ENCODE data around the gene EDNRA.

Gene EDNRA

GRCh38 chr4:147487616-147488015, 6.7 kb downstream of the EDNRA start:
- Mint-ChIP-seq H3K4me3 (no peak overlapping the region), H3K27ac (no peak overlapping the region), H3K36me3 (no peaks in the 10 kb centered on the region), H3K27me3 (no peaks in the 10 kb centered on the region), H3K4me1 (no peaks in the 10 kb centered on the region), H3K9me3 (no peaks in the 10 kb centered on the region)
- ATAC-seq, result no peak

- H3K27me3 Mint-ChIP-seq, result no peaks in the 10 kb centered on the region
- no peak overlapping the region for H3K27ac Mint-ChIP-seq
- no peaks in the 10 kb centered on the region for H3K9me3 Mint-ChIP-seq
- no peaks in the 10 kb centered on the region for H3K4me1 Mint-ChIP-seq
- no peak overlapping the region for H3K4me3 Mint-ChIP-seq
- ATAC-seq, result no peak
- H3K36me3 Mint-ChIP-seq, result no peaks in the 10 kb centered on the region
These were observed 7.7 kb downstream of the EDNRA start for GRCh38 chr4:147488556-147488955.

GRCh38 chr4:147491086-147491485, 10.2 kb downstream of the EDNRA start:
- no peak overlapping the region for H3K27ac Mint-ChIP-seq
- H3K4me1 Mint-ChIP-seq, result no peaks in the 10 kb centered on the region
- H3K4me3 Mint-ChIP-seq, result no peak overlapping the region
- H3K36me3 Mint-ChIP-seq, result no peaks in the 10 kb centered on the region
- peaks cover 4% of the 10 kb centered on the region for H3K9me3 Mint-ChIP-seq
- no peaks in the 10 kb centered on the region for H3K27me3 Mint-ChIP-seq
- ATAC-seq, result no peak

GRCh38 chr4:147492306-147492705, 11.4 kb downstream of the EDNRA start:
- Mint-ChIP-seq H3K4me3 (no peak overlapping the region), H3K27ac (no peak overlapping the region)

GRCh38 chr4:147492761-147493160, 11.9 kb downstream of the EDNRA start:
- Mint-ChIP-seq H3K4me3 (no peak overlapping the region), H3K27ac (no peak overlapping the region), H3K36me3 (no peaks in the 10 kb centered on the region), H3K9me3 (peaks cover 4% of the 10 kb centered on the region), H3K27me3 (no peaks in the 10 kb centered on the region), H3K4me1 (no peaks in the 10 kb centered on the region)
- ATAC-seq, result no peak

More at GRCh38 chr4:147492306-147492705, 11.4 kb downstream of the EDNRA start:
- Mint-ChIP-seq H3K27me3 (no peaks in the 10 kb centered on the region), H3K4me1 (no peaks in the 10 kb centered on the region), H3K9me3 (peaks cover 4% of the 10 kb centered on the region), H3K36me3 (no peaks in the 10 kb centered on the region)
- no peak for ATAC-seq

- no peaks in the 10 kb centered on the region for H3K27me3 Mint-ChIP-seq
These were observed 12.4 kb downstream of the EDNRA start for GRCh38 chr4:147493307-147493706.

GRCh38 chr4:147494301-147494700, 13.4 kb downstream of the EDNRA start:
- Mint-ChIP-seq H3K4me1 (no peaks in the 10 kb centered on the region), H3K9me3 (peaks cover 4% of the 10 kb centered on the region), H3K4me3 (no peak overlapping the region), H3K27me3 (no peaks in the 10 kb centered on the region), H3K36me3 (no peaks in the 10 kb centered on the region), H3K27ac (no peak overlapping the region)
- ATAC-seq, result peak; percentile 12

More at GRCh38 chr4:147493307-147493706, 12.4 kb downstream of the EDNRA start:
- Mint-ChIP-seq H3K36me3 (no peaks in the 10 kb centered on the region), H3K9me3 (peaks cover 4% of the 10 kb centered on the region), H3K4me1 (no peaks in the 10 kb centered on the region), H3K27ac (no peak overlapping the region), H3K4me3 (no peak overlapping the region)
- ATAC-seq, result no peak

- Mint-ChIP-seq H3K27ac (no peak overlapping the region), H3K4me3 (no peak overlapping the region), H3K27me3 (no peaks in the 10 kb centered on the region), H3K36me3 (no peaks in the 10 kb centered on the region), H3K9me3 (peaks cover 4% of the 10 kb centered on the region), H3K4me1 (no peaks in the 10 kb centered on the region)
- ATAC-seq, result no peak
These were observed 15.6 kb downstream of the EDNRA start for GRCh38 chr4:147496500-147496899.

- Mint-ChIP-seq H3K36me3 (no peaks in the 10 kb centered on the region), H3K4me3 (no peak overlapping the region), H3K27ac (no peak overlapping the region), H3K9me3 (peaks cover 4% of the 10 kb centered on the region), H3K27me3 (no peaks in the 10 kb centered on the region), H3K4me1 (no peaks in the 10 kb centered on the region)
- ATAC-seq, result no peak
These were observed 17.2 kb downstream of the EDNRA start for GRCh38 chr4:147498031-147498660.

- no peaks in the 10 kb centered on the region for H3K9me3 Mint-ChIP-seq
- H3K27me3 Mint-ChIP-seq, result peaks cover 11% of the 10 kb centered on the region
- no peaks in the 10 kb centered on the region for H3K4me1 Mint-ChIP-seq
- no peak for ATAC-seq
- H3K27ac Mint-ChIP-seq, result no peak overlapping the region
- no peak overlapping the region for H3K4me3 Mint-ChIP-seq
- no peaks in the 10 kb centered on the region for H3K36me3 Mint-ChIP-seq
These were observed 27.4 kb downstream of the EDNRA start for GRCh38 chr4:147508346-147508745.

GRCh38 chr4:147509386-147509785, 28.5 kb downstream of the EDNRA start:
- no peak for ATAC-seq
- Mint-ChIP-seq H3K27me3 (peaks cover 11% of the 10 kb centered on the region), H3K4me1 (no peaks in the 10 kb centered on the region), H3K4me3 (no peak overlapping the region), H3K36me3 (no peaks in the 10 kb centered on the region), H3K9me3 (no peaks in the 10 kb centered on the region), H3K27ac (no peak overlapping the region)

GRCh38 chr4:147510962-147511668, 30.2 kb downstream of the EDNRA start:
- H3K9me3 Mint-ChIP-seq, result no peaks in the 10 kb centered on the region
- H3K27ac Mint-ChIP-seq, result no peak overlapping the region
- H3K36me3 Mint-ChIP-seq, result no peaks in the 10 kb centered on the region
- no peaks in the 10 kb centered on the region for H3K4me1 Mint-ChIP-seq
- ATAC-seq, result no peak
- H3K4me3 Mint-ChIP-seq, result no peak overlapping the region
- H3K27me3 Mint-ChIP-seq, result peaks cover 11% of the 10 kb centered on the region

- ATAC-seq, result no peak
- Mint-ChIP-seq H3K36me3 (no peaks in the 10 kb centered on the region), H3K4me3 (no peak overlapping the region), H3K4me1 (no peaks in the 10 kb centered on the region), H3K27me3 (peaks cover 11% of the 10 kb centered on the region), H3K9me3 (no peaks in the 10 kb centered on the region), H3K27ac (no peak overlapping the region)
These were observed 32.2 kb downstream of the EDNRA start for GRCh38 chr4:147513091-147513490.

- H3K4me1 Mint-ChIP-seq, result no peaks in the 10 kb centered on the region
- peaks cover 11% of the 10 kb centered on the region for H3K27me3 Mint-ChIP-seq
- no peak for ATAC-seq
- H3K27ac Mint-ChIP-seq, result no peak overlapping the region
- no peaks in the 10 kb centered on the region for H3K9me3 Mint-ChIP-seq
- H3K36me3 Mint-ChIP-seq, result no peaks in the 10 kb centered on the region
- H3K4me3 Mint-ChIP-seq, result no peak overlapping the region
These were observed 33.1 kb downstream of the EDNRA start for GRCh38 chr4:147513952-147514351.

- Mint-ChIP-seq H3K4me3 (no peak overlapping the region), H3K9me3 (no peaks in the 10 kb centered on the region), H3K27me3 (peaks cover 11% of the 10 kb centered on the region), H3K27ac (no peak overlapping the region), H3K4me1 (no peaks in the 10 kb centered on the region), H3K36me3 (no peaks in the 10 kb centered on the region)
- no peak for ATAC-seq
These were observed 34.5 kb downstream of the EDNRA start for GRCh38 chr4:147515220-147515936.

GRCh38 chr4:147516133-147516532, 35.2 kb downstream of the EDNRA start:
- peaks cover 8% of the 10 kb centered on the region for H3K27me3 Mint-ChIP-seq
- H3K27ac Mint-ChIP-seq, result no peak overlapping the region
- H3K36me3 Mint-ChIP-seq, result no peaks in the 10 kb centered on the region
- H3K4me1 Mint-ChIP-seq, result no peaks in the 10 kb centered on the region
- no peak for ATAC-seq
- no peak overlapping the region for H3K4me3 Mint-ChIP-seq
- no peaks in the 10 kb centered on the region for H3K9me3 Mint-ChIP-seq
